ENCODE results near the gene LCP1. TPM values are rescaled to one million over a fixed set of nuclear protein-coding genes. Genes with fewer than 3 reads are reported as not detected.
A peak's percentile ranks its signal among the peaks of the same experiment; 100 is the strongest.

Gene LCP1
- total and polyA plus RNA-seq, 3 donors from 2014 or later = 24.1 to 80.5 (median 48.7) TPM

DNA sequence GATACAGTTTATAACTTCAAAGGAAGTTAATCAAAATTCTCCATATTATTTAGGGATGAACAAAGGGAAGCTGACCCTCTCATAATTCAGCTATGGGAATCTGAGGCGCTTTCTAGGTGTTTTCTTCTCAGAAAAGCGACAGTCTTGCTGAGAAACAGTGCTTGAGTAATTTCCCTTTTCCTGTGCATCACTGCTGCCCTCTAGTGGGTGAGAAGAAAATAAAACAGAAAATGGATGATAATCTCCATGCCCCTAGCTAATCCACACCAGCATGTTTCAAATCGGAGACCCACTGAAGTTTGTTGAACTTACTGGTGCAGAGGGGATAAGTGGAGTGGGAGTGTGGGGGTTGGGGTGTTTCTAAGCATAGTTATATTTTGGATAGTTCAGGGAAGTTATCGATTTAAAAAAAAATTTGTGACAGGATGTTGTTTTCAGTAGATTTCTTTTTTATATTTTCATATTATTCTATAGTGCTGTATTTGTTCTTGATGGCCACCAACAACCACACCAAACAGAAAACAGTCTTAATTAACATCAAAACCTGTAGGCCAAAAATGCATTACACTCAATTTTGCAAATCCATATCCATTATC is 21.4 kb downstream of the LCP1 start:
- Histone ChIP-seq H3K9me3 (no peaks in the 10 kb centered on the region), H3K4me3 (no peak overlapping the region), H3K27me3 (no peaks in the 10 kb centered on the region), H3K27ac (no peak overlapping the region), H3K36me3 (ENCODE audit: low read depth, missing control alignments) (no peaks in the 10 kb centered on the region), H3K4me1 (no peaks in the 10 kb centered on the region)
- TF ChIP-seq, protein P1, sequence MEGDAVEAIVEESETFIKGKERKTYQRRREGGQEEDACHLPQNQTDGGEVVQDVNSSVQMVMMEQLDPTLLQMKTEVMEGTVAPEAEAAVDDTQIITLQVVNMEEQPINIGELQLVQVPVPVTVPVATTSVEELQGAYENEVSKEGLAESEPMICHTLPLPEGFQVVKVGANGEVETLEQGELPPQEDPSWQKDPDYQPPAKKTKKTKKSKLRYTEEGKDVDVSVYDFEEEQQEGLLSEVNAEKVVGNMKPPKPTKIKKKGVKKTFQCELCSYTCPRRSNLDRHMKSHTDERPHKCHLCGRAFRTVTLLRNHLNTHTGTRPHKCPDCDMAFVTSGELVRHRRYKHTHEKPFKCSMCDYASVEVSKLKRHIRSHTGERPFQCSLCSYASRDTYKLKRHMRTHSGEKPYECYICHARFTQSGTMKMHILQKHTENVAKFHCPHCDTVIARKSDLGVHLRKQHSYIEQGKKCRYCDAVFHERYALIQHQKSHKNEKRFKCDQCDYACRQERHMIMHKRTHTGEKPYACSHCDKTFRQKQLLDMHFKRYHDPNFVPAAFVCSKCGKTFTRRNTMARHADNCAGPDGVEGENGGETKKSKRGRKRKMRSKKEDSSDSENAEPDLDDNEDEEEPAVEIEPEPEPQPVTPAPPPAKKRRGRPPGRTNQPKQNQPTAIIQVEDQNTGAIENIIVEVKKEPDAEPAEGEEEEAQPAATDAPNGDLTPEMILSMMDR (IDR thresholded peaks at IDR 0.05) = peak; percentile 52 to 79 (median 65)
- TF ChIP-seq POLR2A (IDR thresholded peaks at IDR 0.05) = no peak
- no peak for DNase-seq
- intact Hi-C loops (cut with DNase I; ENCODE audit: low total_unique reads) = no loop called here
- WGBS, 2 donors = 24 to 27% methylated on average over 4 of the region's 4 CpGs

DNA sequence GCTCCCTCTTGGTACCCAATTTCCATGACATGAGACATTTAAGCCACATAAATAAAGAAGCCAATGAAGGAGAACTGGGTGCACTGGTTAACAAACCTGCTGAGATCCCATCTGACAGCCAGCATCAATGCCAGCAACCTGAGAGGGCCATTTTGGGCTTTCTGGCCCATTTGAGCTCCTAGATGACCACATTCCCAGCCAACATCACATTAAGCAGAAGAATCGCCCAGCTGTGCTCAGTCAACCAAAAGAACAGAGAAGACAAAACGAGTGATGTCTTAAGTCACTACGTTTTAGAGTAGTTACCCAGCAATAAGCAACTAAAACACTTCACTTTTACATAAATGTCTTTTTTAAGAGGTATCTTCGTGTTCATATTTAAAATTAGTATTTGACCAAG is 21.9 kb downstream of the LCP1 start:
- DNase-seq = no peak
- intact Hi-C loops (cut with DNase I; ENCODE audit: low total_unique reads) = no loop called here
- TF ChIP-seq, protein P1 (IDR thresholded peaks at IDR 0.05) = no peak
- TF ChIP-seq POLR2A (IDR thresholded peaks at IDR 0.05) = no peak
- H3K9me3 ChIP-seq = no peaks in the 10 kb centered on the region
- no peak overlapping the region for H3K27ac ChIP-seq
- no peaks in the 10 kb centered on the region for H3K36me3 ChIP-seq (ENCODE audit: low read depth, missing control alignments)
- no peak overlapping the region for H3K4me3 ChIP-seq
- H3K4me1 ChIP-seq = no peaks in the 10 kb centered on the region
- 70 to 73% methylated on average over 4 of the region's 4 CpGs for WGBS, 2 donors
- H3K27me3 ChIP-seq = no peaks in the 10 kb centered on the region

DNA sequence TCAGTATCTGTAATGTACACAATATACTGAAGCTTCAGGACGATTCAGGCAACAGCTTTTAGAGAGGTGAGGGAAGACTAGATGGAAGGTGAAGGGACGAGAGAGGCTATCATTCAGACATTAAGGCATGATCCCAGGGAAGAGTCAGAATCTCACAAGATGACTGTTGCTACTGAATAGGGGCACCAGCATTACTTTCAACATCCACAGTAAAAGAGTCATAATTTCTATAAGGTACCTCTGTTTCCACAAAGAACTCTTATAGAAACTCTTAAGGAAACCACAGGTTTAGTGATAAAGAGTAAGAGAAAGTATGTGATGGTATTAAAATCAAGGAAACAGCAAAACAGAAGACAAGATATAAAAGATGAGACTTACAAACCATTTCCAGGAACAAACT is 23.0 kb downstream of the LCP1 start:
- TF ChIP-seq POLR2A (IDR thresholded peaks at IDR 0.05) = no peak
- TF ChIP-seq, protein P1 (IDR thresholded peaks at IDR 0.05) = no peak
- Histone ChIP-seq H3K9me3 (no peaks in the 10 kb centered on the region), H3K36me3 (ENCODE audit: low read depth, missing control alignments) (no peaks in the 10 kb centered on the region), H3K4me1 (no peaks in the 10 kb centered on the region), H3K4me3 (no peak overlapping the region), H3K27ac (no peak overlapping the region), H3K27me3 (no peaks in the 10 kb centered on the region)
- 92 to 97% methylated on average over 2 of the region's 2 CpGs for WGBS, 2 donors
- no peak for DNase-seq
- intact Hi-C loops (cut with DNase I; ENCODE audit: low total_unique reads) = no loop called here

DNA sequence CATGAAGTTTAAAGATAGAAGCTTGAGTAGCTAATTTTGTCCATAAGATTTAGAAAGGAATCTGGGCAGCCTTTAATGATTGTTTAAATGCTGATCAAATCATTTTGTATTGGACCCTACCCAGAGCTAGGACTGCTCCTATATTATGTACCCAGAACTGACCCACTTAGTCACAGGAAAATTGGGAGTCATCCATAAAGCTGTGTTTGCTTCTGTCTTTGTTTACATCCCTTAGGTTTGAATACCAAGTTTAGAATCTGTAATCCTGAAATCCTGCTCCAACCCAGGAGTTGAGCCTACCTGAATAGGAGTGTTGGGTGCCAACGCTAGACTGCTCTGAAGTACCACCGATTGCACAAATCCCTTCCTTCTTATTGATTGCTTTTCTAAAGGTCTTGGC is 23.8 kb downstream of the LCP1 start:
- Histone ChIP-seq H3K9me3 (no peaks in the 10 kb centered on the region), H3K36me3 (ENCODE audit: low read depth, missing control alignments) (no peaks in the 10 kb centered on the region), H3K27me3 (no peaks in the 10 kb centered on the region), H3K4me1 (no peaks in the 10 kb centered on the region), H3K27ac (no peak overlapping the region), H3K4me3 (no peak overlapping the region)
- intact Hi-C loops (cut with DNase I; ENCODE audit: low total_unique reads) = no loop called here
- 92 to 93% methylated on average over 2 of the region's 2 CpGs for WGBS, 2 donors
- DNase-seq = no peak
- TF ChIP-seq POLR2A (IDR thresholded peaks at IDR 0.05) = no peak
- TF ChIP-seq, protein P1 (IDR thresholded peaks at IDR 0.05) = no peak

DNA sequence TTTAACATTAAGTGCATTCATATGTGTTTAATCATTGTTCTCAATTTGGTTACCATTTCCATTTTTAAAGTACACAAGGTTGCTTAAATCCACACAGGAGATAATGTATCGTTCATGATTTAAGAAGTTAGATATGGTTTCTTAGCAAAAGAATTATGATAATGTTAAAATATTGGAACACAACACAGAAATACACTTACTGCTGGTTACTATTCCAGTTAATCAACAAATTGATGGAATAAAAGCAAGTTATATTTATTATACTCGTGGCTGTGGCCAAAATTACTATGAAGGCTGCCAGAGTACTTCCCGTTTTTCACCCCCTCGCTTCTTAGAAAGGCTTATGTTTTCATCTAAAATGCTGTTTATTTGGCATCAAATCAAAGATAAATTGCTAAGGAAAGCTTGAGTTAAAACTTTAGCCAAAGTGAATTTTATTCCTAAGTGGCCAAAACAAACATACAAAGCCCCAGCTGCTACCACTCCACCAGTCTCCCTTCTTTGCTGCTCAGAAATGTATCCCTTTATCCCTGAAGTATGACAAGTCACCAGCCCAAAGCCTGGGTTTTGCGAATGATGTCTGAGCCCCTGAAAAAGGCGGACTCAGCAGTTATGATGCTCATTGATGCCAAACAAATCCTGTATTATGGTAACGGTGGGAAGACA is 27.7 kb downstream of the LCP1 start:
- no peak overlapping the region for H3K27ac ChIP-seq
- H3K4me3 ChIP-seq = no peak overlapping the region
- 42 to 51% methylated on average over 7 of the region's 7 CpGs for WGBS, 2 donors
- H3K9me3 ChIP-seq = no peaks in the 10 kb centered on the region
- intact Hi-C loops (cut with DNase I; ENCODE audit: low total_unique reads) = no loop called here
- H3K4me1 ChIP-seq = no peaks in the 10 kb centered on the region
- TF ChIP-seq POLR2A (IDR thresholded peaks at IDR 0.05) = no peak
- TF ChIP-seq, protein P1 (IDR thresholded peaks at IDR 0.05) = no peak
- DNase-seq = no peak
- no peaks in the 10 kb centered on the region for H3K36me3 ChIP-seq (ENCODE audit: low read depth, missing control alignments)
- no peaks in the 10 kb centered on the region for H3K27me3 ChIP-seq
